Sigmoid colon (tissue), 3 donors: ENCODE measurements around the gene DDX55.

Source experiments
- CTCF ChIP-seq, 4 experiments: fragments of 450-650 bp in 3 of 4; fragments of 200-600 bp in 1 of 4; IDR thresholded peaks; one replicate each; pipeline ENCODE4 v1.5.1; 2016 to 2019; ENCODE audit warnings: antibody characterized with exemption in 4 of 4, mild to moderate bottlenecking in 3 of 4, moderate library complexity in 2 of 4
- POLR2A ChIP-seq, 2 donors: fragments of 450-650 bp; IDR thresholded peaks; one replicate each; pipeline ENCODE4 v1.6.1; 2016; ENCODE audit warnings: antibody characterized with exemption in 2 of 2, mild to moderate bottlenecking in 2 of 2, moderate library complexity in 2 of 2

GRCh38 chr12:123578243-123578642, 23.7 kb upstream of the DDX55 start:
- TF ChIP-seq CTCF (IDR thresholded peaks at IDR 0.05) (no peak), POLR2A (IDR thresholded peaks at IDR 0.05) (no peak)
